Stimulated activated CD4-positive, alpha-beta T cell treated with anti-CD3 and anti-CD28 coated beads, Interleukin-12 subunit alpha, Interleukin-12 subunit beta, amount 100 ng/mL, for 24 hours (primary cell): Measurements from ENCODE around the gene VGLL4.
"Not testable (repeated sequence)": the region's sequence is repeated elsewhere in the genome, so short reads cannot be mapped to it uniquely, and the experiment has no call there.

Experiments used
- DNase-seq, 2 experiments: peaks; one replicate each; pipeline ENCODE4 v3.0.0-alpha.2; 2020; ENCODE audit warnings: low read depth in 2 of 2

The VGLL4 gene, protein sequence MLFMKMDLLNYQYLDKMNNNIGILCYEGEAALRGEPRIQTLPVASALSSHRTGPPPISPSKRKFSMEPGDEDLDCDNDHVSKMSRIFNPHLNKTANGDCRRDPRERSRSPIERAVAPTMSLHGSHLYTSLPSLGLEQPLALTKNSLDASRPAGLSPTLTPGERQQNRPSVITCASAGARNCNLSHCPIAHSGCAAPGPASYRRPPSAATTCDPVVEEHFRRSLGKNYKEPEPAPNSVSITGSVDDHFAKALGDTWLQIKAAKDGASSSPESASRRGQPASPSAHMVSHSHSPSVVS

DNA sequence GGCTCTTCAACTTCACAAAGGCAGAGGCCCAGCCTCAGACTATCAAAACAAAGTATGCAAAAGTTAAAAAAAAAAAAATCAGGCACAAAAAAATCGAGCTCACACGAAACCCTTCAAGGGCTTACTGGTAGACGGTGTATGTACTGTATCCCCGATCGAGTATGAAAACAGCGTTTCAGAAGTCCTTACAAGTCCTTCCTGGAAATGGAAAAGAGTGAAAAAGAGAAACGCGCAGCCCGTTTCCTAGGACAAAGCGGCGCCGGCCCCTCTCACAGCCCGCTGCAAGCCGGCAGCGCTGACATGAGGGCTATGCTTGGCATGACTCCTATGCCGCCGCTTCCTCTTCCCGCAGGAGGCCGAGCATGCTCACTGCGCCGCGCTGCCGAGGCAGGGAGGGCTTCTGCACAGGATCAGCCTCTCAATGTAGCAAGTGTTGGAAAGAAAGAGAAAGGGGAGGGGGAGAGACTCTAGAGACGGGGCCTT is at the start of gene VGLL4:
Gene VGLL4, minus strand, starts transcription at position 311 of the 483 bp plus-strand sequence. CDS start 397 bp downstream, outside the sequence.
- DNase-seq = peak; percentile 45 to 64

DNA sequence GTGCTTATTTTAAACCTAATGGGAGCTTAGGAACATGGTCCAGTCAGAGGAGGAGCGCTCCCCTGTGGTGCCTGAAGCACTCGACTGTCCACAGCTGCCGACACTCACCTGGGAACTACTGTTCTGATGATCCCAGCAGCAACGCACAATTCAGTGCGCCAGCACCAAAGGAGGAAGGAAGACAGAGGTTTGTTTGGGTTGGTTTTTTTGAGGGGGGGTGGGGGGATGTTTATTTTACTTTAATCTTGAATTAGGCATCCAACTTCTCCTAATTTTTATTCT is 48.8 kb upstream of the VGLL4 start:
- DNase-seq = no peak

DNA sequence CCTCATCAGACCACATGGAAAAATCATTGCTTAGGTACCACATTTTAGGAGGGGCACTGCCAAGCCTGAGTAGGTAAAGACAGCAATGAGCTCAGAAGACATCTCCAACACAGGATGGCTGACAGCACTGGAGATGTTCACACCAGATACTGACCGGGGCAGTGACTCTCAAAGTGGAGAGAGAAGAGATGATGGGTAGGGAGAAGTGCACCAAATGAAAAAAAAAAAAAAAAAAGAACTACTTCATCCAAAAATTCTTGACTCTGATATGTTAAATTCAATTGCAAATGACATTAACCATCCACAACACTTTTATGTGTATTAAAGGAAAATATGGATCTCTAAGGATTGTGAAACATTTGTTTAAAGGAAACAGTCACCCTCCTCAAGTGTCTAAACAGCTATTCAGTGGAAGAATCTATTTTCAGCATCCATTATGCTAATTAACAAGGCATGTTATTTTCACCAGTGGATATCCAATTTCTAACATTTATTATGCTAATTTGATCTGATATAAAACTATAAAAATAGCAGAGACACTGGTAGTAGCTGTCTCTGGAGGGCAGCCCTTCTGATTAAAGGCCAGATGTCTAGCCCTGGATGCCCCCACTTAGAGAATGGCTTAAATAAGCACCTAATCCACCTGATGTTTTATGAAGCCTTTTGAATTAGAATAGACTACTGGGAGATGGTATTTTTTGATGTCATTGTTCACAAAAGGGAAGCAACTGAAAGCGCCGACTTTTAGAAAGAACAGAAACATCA is 48.2 kb upstream of the VGLL4 start:
- no peak for DNase-seq

DNA sequence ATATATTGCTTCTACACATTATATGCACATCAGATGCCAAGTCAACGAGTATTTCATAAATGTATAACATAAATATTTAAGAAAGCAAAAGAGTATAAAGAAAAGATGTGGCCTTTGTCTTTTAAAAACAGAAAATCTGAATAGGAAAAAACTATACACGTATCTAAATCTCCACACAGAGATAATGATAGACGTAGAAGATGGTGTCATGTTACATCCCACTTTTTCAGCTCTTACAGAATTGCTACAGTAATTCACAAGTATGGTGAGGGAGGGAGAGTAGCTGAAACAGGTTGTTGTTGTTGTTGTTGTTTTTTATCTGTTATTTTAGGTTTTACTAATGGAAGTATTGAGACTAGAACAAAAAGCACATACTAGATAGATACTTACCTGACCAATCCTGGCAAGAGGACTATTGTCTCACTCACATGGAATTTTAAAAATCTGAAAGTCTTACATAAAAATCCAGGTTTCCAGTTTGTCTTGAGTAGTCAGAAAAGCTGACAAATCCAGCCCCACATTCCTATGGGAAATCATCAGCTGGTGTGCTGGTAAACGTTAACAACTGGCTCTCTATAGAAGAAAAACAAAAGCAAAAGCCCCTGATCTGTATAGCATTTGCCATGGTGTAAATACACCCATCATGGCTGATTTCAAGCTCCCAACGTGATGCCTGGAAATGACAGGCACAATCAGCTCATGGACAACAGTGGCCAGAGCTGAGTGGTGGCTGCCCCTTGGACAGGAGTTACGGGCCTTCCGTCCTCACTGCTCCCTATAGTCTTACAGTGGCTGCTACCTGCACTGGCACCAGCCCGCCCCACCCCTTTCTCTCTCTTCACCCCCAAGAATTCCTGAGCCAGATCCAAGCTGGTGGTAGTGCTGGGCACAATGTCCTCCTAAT is 47.4 kb upstream of the VGLL4 start:
- DNase-seq = no peak

DNA sequence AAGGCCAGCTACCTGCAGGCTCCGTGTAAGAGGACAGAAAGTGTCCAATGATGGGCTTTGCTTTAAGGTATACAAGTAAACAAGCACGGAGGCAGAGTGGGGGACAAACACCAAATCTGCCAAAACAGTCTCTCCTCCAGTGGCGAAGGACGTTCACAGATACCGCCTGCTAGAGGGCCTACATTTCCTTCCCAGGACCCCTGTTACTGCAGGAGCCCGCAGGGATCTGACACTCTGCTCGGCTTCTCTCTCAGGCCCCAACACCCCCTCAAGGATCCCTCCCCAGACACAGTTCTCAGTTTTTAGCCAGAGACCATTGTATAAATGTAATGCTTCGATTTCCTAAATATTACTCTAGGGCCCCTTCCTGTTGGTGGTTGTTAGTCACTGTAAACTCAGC is 46.0 kb upstream of the VGLL4 start:
- DNase-seq = no peak

DNA sequence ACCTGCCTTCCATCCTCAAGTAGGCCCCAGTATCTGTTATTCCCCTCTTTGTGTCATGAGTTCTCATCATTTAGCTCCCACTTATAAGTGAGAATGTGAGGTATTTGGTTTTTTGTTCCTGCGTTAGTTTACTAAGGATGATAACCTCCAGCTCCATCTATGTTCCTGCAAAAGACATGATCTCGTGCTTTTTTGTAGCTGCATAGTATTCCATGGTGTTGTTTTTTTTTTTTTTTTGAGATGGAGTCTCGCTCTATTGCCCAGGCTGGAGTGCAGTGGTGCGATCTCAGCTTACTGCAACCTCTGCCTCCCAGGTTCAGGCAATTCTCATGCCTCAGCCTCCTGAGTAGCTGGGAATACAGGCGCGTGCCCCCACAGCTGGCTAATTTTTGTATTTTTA is 41.3 kb upstream of the VGLL4 start:
- not testable (repeated sequence) for DNase-seq

DNA sequence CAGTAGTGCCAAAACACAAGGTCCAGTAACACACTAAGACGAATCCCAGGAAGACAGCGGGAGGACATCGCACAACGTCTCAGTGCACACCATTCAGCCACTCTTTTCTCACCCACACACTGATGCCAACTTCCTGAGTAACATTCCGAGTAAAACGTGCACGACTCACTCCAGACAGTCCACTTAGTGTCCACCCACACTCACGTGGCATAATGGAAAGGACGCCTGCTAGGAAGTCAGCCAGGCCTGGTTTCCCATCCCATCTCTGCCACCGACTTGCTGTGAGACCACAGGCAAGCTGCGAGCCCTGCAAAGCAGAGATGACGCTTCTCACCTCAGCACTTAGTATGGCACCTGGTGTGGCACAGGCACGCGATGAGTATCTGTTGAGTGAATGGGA is 36.8 kb upstream of the VGLL4 start:
- DNase-seq = no peak

DNA sequence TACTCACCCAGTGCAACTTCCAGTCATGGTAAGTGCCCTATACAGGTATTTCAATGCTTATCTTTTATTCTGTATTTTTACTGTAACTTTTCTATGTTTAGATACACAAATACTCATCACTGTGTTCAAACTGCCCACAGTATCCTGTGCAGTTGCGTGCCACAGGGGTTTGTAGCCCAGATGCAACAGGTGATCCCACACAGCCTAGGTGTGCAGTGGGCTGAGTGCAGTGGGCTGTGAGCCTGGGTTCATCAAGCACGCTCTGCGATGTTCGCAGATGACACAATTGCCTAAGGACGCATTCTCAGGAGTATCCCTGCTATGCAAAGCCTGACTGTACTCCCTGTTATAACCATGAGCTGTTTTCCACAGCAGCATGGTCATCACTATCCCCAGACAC is 36.2 kb upstream of the VGLL4 start:
- no peak for DNase-seq

DNA sequence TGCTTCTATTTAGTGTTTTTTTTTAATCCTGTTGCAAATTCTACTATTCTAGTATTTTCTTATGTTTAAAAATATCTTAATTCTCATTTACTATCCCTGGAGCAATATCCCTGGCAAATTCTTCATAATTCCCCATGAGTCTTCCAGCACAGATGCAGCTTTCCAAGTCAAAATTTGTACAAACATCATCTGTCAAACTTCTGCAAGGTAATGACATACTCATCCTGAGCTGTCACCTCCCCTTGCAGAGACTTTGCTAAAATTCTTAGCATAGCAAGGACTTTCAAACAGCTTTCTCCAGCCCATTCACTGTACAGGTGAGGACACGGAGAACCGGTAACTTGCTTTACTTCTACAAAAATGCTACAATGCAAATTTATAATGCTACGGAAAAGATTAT is 28.6 kb upstream of the VGLL4 start:
- DNase-seq = no peak

DNA sequence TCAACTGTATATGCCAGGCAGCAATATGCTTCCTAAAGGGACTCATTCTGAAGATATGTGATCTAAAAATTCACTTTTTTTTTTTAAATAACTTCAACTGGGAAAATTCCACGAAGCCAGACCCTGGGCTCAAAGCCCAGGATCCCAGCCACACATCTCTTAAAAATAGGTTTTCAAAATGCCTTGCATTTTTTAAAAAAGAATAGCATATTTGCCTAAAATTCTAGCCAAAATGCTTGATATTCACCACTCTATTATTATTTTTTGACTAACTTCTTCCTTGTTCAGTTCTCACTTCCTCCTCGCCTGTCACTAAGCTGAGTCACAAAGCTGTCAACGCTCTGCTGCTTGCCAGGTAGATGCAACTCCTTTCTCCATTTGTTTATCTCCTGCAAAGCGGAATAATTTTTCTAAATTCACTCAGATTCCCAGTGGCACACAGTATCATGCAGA is 28.0 kb upstream of the VGLL4 start:
- no peak for DNase-seq

DNA sequence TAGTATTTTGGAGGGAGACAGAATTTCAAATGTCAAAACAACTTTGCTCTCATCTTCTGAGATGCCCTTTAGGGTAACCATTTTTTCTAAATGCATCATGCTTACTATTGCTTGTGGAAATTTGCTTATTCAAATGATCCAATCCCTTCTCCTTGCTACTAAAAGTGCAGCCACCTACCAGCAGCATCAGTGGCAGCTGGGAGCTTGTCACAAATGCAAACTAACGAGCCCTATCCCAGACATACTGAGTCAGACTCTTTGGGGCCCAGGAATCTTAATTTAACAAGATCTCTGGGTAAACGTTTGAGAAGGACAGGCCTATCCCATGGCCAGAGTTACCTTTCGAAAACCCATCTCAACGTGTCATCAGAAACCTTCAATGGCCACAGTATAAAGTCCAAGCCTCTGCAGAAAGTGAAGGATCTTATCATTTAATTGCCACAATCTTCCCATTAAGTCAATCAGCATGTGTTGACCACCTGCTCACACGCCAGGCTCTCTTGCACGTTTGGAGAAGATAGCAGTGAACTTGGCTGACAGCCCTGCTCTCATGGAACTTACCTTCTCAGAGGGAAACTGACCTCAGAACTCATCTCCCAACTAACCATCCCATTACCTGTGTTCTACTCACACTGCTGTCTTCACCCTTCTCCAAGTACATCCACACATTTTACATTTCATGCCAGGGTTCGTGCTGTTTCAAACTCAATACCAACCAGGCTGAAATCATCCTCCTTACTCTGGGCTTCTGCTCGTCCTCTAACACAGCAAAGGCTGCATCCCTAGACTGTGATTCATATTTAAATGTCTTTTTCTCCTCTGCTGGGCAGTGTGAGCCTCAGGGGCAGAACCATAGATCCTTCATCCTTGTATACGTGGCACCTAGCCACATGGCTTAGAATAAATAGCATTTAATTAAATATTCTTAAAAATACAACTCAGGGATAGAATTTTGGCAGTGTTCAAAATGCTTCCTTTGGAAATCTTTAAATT is 24.8 kb upstream of the VGLL4 start:
- DNase-seq = no peak

DNA sequence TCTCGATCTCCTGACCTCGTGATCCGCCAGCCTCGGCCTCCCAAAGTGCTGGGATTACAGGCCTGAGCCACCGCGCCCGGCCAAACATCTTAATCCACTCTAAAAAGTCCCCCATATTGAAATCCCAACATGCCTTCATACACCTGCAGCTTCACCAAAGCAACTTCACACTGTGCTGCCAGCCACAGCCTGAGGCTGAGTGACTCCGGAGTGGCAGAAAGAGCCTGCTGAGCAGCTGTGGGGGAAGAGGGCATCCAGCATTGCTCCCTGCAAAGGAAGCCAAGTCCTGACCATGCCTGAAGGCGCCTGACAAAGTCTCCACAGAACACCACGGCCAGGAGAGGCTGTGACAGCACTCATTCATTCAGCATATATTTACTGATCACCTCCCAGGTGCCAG is 21.6 kb upstream of the VGLL4 start:
- no peak for DNase-seq

DNA sequence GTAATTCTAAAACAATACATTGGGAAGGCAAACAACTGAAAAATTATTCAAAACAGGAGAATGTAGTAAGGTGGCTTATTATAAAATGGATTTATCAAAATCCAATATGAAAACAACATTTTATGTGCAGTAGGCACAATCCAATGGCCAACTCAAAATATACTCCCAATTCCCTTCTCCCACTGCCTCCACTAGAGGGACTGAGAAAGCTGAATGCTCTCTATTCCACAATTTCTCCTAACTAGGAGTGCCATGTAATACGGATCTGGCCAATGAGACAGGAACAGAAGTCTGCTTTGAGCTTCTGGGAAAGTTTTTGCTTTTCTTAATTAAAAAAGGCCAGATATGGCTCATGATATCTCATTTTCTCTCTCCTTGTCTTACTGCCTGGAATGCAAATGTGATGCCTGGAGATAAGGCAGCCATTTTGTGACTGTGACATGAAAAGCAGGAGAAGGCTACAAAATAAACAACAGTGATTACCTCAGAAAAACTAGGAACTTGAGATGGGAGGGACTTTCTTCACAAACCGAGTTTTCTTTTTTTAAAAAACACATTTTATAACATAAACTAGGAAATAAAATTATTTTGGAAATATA is 18.8 kb upstream of the VGLL4 start:
- DNase-seq = no peak

DNA sequence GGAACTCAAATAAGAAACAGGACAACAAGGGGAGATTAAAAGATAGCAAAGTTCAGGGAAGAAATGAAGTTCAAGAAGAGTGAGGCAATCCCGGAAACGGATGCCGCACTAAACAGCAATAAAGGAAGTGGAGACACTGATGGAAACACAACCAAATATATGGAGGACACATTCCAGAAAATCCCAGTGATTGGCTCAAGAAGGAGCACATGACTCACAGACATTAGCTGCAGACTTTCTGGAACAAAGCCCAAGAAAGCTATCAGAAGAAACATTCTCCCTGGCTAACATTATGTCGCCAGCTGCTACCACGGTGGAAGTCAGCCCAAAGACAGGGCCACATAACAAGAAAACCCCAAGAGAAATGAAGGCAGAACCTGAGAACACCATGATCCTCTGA is 18.1 kb upstream of the VGLL4 start:
- no peak for DNase-seq

DNA sequence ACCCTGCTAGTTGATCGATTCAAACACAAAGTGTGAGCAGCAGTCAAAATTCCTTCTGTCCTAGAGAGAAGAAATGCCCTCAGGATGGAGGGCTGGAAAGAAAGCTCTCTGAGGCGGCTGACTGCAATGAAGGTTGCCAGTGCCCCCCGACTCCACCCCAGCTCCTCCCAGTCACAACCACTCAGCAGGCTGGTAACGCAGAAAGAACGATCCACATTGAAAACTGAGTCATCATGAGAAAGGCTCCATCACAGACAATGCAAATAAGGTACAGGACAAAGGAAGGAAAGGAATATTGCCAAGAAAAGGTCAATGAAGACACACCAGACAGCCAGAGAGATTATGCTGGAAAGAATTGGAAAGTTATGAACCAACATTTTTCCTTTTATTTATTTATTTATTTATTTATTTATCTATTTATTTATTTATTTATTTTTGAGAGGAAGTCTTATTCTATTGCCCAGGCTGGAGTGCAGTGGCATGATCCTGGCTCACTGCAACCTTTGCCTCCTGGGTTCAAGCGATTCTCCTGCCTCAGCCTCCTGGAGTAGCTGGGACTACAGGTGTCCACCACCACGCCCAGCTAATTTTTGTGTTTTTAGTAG is 17.4 kb upstream of the VGLL4 start:
- DNase-seq = no peak

DNA sequence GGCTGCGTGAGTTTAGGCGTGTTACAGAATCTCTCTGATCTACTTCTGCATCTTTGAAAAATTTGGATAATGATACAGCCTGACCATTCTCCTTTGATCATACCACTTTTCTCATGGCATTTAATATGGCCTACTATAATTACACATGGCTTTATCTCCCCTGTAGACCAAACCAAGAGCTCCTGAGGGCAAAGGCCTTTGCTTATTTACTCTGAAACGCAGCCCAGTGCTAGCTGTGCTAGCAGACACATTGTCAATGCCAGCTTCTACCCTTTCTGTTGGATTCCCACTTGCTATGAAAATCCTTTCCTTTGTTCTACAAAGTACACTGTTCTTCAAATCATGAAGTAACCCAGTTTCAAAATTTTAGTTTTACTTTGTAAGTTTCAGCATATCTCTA is 16.5 kb upstream of the VGLL4 start:
- no peak for DNase-seq

DNA sequence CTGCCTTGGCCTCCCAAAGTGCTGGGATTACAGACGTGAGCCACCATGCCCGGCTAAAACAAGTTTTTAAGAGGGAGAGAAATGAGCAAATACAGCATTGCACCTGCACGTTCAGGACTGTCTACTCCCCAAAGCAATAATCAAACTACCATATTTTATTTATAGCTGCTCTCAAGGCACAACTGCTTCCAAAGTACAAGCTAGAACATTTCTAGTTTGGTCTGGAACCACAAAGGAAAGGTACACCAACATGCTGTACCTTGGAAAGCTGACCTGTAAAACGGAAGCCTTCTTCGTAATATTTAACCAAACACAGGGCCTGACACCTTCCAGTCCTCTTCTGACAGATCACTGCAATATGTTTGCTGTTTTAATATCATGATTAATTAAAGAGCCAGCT is 14.5 kb upstream of the VGLL4 start:
- DNase-seq = no peak

DNA sequence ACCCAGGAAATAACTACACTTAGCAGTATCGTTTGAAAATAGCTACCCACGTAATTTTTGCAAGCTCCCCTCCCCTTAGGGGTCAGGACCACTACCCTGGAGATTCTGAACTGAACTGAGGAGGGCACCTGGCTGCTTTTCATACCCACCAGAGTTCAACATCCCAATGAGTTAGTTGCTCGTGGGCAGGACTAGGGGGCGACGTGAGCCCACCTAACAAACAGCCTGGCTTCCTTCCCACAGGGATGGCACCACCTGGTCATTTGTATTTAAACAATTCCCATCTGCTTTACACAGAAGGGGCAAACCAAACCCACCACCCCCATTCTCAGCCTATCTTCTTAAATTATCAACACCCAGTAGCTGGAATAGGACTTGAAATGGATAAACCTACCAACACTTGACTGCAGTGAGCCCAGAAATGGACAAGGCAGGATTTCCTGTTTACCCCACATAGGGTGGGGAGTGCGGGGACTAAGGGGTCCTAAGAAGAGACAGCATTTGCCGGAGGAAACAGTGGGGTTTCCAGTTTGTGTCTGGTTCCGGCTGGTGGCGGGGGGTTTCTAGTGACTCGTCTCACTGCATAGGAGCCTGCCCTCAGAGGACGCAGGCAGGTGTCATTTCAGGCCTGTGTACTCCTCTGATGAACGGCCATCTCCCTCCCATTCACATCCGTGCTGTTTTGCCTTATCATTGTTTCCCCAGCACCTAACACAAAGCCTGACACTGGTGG is 11.6 kb upstream of the VGLL4 start:
- no peak for DNase-seq

DNA sequence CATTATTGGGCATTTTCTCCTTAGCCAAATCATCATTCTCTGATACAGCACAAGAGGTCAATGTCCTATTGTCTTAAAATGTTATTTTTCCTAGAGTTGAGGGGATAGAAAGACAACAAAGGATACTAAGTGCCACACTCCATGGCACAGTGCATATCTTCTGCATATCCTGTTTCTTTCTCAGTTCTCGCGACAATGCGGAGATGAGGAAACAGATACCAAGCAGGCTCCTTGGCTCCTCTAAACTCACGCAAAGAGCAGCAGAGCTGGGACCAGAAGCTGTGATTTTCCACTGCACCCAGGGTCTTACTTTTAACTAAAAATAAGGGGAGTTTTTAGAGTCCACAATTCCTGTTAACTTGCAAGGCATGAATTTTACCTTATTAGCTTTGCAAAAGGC is 10.5 kb upstream of the VGLL4 start:
- no peak for DNase-seq
